ENCODE data around the gene ITGA3.

The ITGA3 gene

GRCh38 chr17:50046667-50047066 lies 9.2 kb upstream of the ITGA3 start:
- ChIA-PET POLR2A (no interaction called here), CTCF (interaction anchor here (1.2 to 1.7 kb wide), 4 partner anchors 9 to 68 kb away, joined by 3 to 5 read pairs (median 4); partner anchors contain the start of gene ITGA3)
- no peak for TF ChIP-seq CTCF (IDR thresholded peaks at IDR 0.05; ENCODE audit: control extremely low read depth, extremely low read depth, low read depth, missing control alignments)

GRCh38 chr17:50047083-50047482 lies 8.8 kb upstream of the ITGA3 start:
- POLR2A ChIA-PET = no interaction called here
- CTCF ChIA-PET = interaction anchor here (1.2 to 1.7 kb wide), 4 partner anchors 9 to 67 kb away, joined by 3 to 5 read pairs (median 4); partner anchors contain the start of gene ITGA3
- no peak for DNase-seq (ENCODE audit: extremely low spot score)
- no peak for TF ChIP-seq CTCF (IDR thresholded peaks at IDR 0.05; ENCODE audit: control extremely low read depth, extremely low read depth, low read depth, missing control alignments)

More at GRCh38 chr17:50046667-50047066, 9.2 kb upstream of the ITGA3 start:
- no peak for DNase-seq (ENCODE audit: extremely low spot score)

- no peak for DNase-seq (ENCODE audit: extremely low spot score)
- TF ChIP-seq CTCF (IDR thresholded peaks at IDR 0.05; ENCODE audit: control extremely low read depth, extremely low read depth, low read depth, missing control alignments) = no peak
- ChIA-PET CTCF (interaction anchor here (0.9 to 1.2 kb wide), 3 partner anchors 9 to 67 kb away, joined by 3 to 5 read pairs (median 4); partner anchors contain the start of gene ITGA3), POLR2A (no interaction called here)
Observed at GRCh38 chr17:50047488-50048126, 8.3 kb upstream of the ITGA3 start.

- CTCF ChIA-PET = interaction anchor here (0.9 to 1.2 kb wide), 3 partner anchors 8 to 66 kb away, joined by 3 to 5 read pairs (median 4); partner anchors contain the start of gene ITGA3
- TF ChIP-seq CTCF (IDR thresholded peaks at IDR 0.05; ENCODE audit: control extremely low read depth, extremely low read depth, low read depth, missing control alignments) = no peak
- DNase-seq (ENCODE audit: extremely low spot score) = no peak
- POLR2A ChIA-PET = no interaction called here
Observed at GRCh38 chr17:50048146-50048720, 7.7 kb upstream of the ITGA3 start.

GRCh38 chr17:50048988-50049387 lies 6.9 kb upstream of the ITGA3 start:
- CTCF ChIA-PET = no interaction called here
- DNase-seq (ENCODE audit: extremely low spot score) = no peak
- POLR2A ChIA-PET = no interaction called here
- TF ChIP-seq CTCF (IDR thresholded peaks at IDR 0.05; ENCODE audit: control extremely low read depth, extremely low read depth, low read depth, missing control alignments) = no peak

GRCh38 chr17:50049636-50050035 lies 6.3 kb upstream of the ITGA3 start:
- POLR2A ChIA-PET = no interaction called here
- no peak for TF ChIP-seq CTCF (IDR thresholded peaks at IDR 0.05; ENCODE audit: control extremely low read depth, extremely low read depth, low read depth, missing control alignments)
- CTCF ChIA-PET = no interaction called here
- no peak for DNase-seq (ENCODE audit: extremely low spot score)
